A673 (cell line): ENCODE data around the gene ATG7. TPM values are rescaled to one million over a fixed set of nuclear protein-coding genes. Genes with fewer than 3 reads are reported as not detected.

Source experiments
- BruUV-seq: library from RNA; stranded (reverse); fragments of 400-500 nt; replicated peaks from 2 replicates; lab custom pipeline; 2021; lab: Mats Ljungman, UMichigan
- CTCF ChIA-PET: fragments of 300-600 bp; sonication (Branson Sonifier 250); formaldehyde crosslinking; loops from one replicate; lab custom pipeline; 2022; ENCODE audit warnings: antibody characterized with exemption; lab: Charles Lee
- POLR2A ChIA-PET: fragments of 300-600 bp; sonication (Branson Sonifier 250); formaldehyde crosslinking; loops from one replicate; lab custom pipeline; 2022; ENCODE audit warnings: antibody characterized with exemption; ENCODE audit not compliant: low non-redundant PET; lab: Charles Lee
- DNase-seq: peaks from one replicate; pipeline ENCODE4 v3.0.0-alpha.2; 2015; ENCODE audit warnings: low spot score
- H3K27ac ChIP-seq: fragments of 200-600 bp; sonication (generic); 2 replicates; pipeline ENCODE4 v1.5.1; 2016; ENCODE audit warnings: mixed run types, low read depth, mild to moderate bottlenecking, mixed read lengths, antibody characterized with exemption, low read length; ENCODE audit not compliant: poor library complexity, severe bottlenecking
- H3K27me3 ChIP-seq: fragments of 200-600 bp; sonication (generic); replicated peaks from 2 replicates; pipeline ENCODE4 v1.6.1; 2017; ENCODE audit warnings: mixed run types, low read depth, mild to moderate bottlenecking, mixed read lengths, antibody characterized with exemption, low read length; ENCODE audit not compliant: insufficient read depth, poor library complexity
- H3K36me3 ChIP-seq: fragments of 200-600 bp; sonication (generic); 2 replicates; pipeline ENCODE4 v1.6.1; 2016; ENCODE audit warnings: mixed run types, mild to moderate bottlenecking, mixed read lengths, antibody characterized with exemption, low read length; ENCODE audit not compliant: insufficient read depth, poor library complexity, severe bottlenecking
- H3K4me1 ChIP-seq: fragments of 200-600 bp; sonication (generic); 2 replicates; pipeline ENCODE4 v1.6.1; 2017; ENCODE audit warnings: mixed run types, mild to moderate bottlenecking, mixed read lengths, antibody characterized with exemption, low read length; ENCODE audit not compliant: insufficient read depth, poor library complexity, severe bottlenecking
- H3K4me3 ChIP-seq: fragments of 200-600 bp; sonication (generic); 2 replicates; pipeline ENCODE4 v1.5.1; 2016; ENCODE audit warnings: low read depth, mixed run types, mild to moderate bottlenecking, mixed read lengths, low read length; ENCODE audit not compliant: poor library complexity, severe bottlenecking
- H3K9me3 ChIP-seq: fragments of 200-600 bp; sonication (generic); 2 replicates; pipeline ENCODE4 v1.6.1; 2016; ENCODE audit warnings: mixed run types, low read depth, mild to moderate bottlenecking, mixed read lengths, antibody characterized with exemption, low read length; ENCODE audit not compliant: poor library complexity, severe bottlenecking
- CTCF ChIP-seq: fragments of 300-800, 200-600 bp; sonication (generic); conservative IDR thresholded peaks from 2 replicates; pipeline ENCODE4 v1.5.1; 2017; ENCODE audit warnings: low read depth, mild to moderate bottlenecking, antibody characterized with exemption, low read length, moderate library complexity, mixed read lengths
- EZH2 ChIP-seq: fragments of 200-600 bp; sonication (generic); IDR thresholded peaks from 2 replicates; pipeline ENCODE4 v1.6.1; 2017; ENCODE audit warnings: borderline replicate concordance, low read depth, mild to moderate bottlenecking, mixed read lengths, antibody characterized with exemption, low read length; ENCODE audit not compliant: poor library complexity, severe bottlenecking
- intact Hi-C: fragments of 100-400 bp; cut with micrococcal nuclease; formaldehyde crosslinking; loops from one replicate; pipeline ENCODE4 v1.10.0; 2022; ENCODE audit not compliant: unreplicated experiment
- total RNA-seq: library from RNA; stranded (reverse); gene quantifications from 2 replicates; pipeline ENCODE4 v1.2.3, GENCODE V29; 2021

ATG7 gene
- total RNA-seq, 1 experiment from 2014 or later: 30.9 TPM

- Histone ChIP-seq H3K9me3 (no peaks in the 10 kb centered on the region), H3K4me1 (no peaks in the 10 kb centered on the region), H3K4me3 (no peak overlapping the region), H3K27me3 (no peaks in the 10 kb centered on the region), H3K27ac (no peak overlapping the region), H3K36me3 (no peaks in the 10 kb centered on the region)
- CTCF ChIA-PET: no interaction called here
- no TSS peak for BruUV-seq
- POLR2A ChIA-PET: no interaction called here
- intact Hi-C loops: no loop called here
- DNase-seq: no peak
- TF ChIP-seq CTCF (no peak), EZH2 (no peak)
These were observed 173.7 kb downstream of the ATG7 start for GRCh38 chr3:11445883-11446282.

DNA sequence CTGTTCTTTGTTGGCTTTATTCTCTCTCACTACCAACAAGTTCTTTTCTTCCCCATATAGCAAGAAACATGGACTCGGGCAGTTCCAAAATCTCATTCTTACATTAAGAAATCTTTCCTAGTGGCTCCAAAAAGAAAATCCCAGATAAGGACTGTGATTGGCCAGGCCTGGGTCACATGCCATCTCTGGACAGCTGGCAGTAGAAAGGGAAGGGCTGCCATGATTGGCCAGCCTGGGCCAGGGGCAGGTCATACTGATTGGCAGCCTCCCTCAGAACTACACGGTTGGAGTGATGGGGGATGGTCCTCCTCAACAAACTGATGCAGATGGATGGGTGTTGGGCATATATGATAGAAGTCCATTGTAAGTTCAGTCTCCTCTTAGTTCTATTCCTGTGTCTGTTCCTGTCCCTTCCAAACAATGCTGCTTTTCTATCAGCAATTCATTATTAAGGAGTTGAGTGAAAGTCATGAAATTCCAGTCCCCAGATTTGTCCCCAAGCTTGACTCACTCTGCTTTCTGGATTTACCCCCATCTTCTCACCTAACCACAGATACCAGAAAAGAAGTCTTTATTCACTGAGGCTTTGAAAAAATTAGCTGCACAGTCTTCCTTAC is 175.5 kb downstream of the ATG7 start:
- ChIA-PET CTCF (no interaction called here), POLR2A (no interaction called here)
- BruUV-seq: no TSS peak
- H3K9me3 ChIP-seq: no peaks in the 10 kb centered on the region
- H3K27ac ChIP-seq: no peak overlapping the region
- DNase-seq: no peak
- H3K36me3 ChIP-seq: no peaks in the 10 kb centered on the region
- TF ChIP-seq EZH2 (no peak), CTCF (no peak)
- H3K27me3 ChIP-seq: no peaks in the 10 kb centered on the region
- no peak overlapping the region for H3K4me3 ChIP-seq
- intact Hi-C loops: no loop called here
- H3K4me1 ChIP-seq: peaks cover 6% of the 10 kb centered on the region

GRCh38 chr3:11450015-11450414 is 177.8 kb downstream of the ATG7 start:
- CTCF ChIA-PET: interaction anchor here (0.5 kb wide), 1 partner anchor 84 kb away, joined by 7 read pairs; no protein-coding TSS in a partner anchor
- BruUV-seq: no TSS peak
- TF ChIP-seq EZH2 (no peak), CTCF (no peak)
- Histone ChIP-seq H3K36me3 (no peaks in the 10 kb centered on the region), H3K9me3 (no peaks in the 10 kb centered on the region), H3K4me3 (no peak overlapping the region), H3K27ac (no peak overlapping the region), H3K27me3 (no peaks in the 10 kb centered on the region), H3K4me1 (peaks cover 22% of the 10 kb centered on the region)
- intact Hi-C loops: no loop called here
- DNase-seq: no peak
- POLR2A ChIA-PET: interaction anchor here (0.6 kb wide), 1 partner anchor 97 kb away, joined by 3 read pairs; no protein-coding TSS in a partner anchor
